IPS-18a (cell line): ENCODE results near the gene CRTC2.

ENCODE experiments used
- H3K27ac ChIP-seq: one replicate; pipeline ENCODE4 v1.5.1; 2013; ENCODE audit warnings: low read length
- H3K27me3 ChIP-seq: one replicate; pipeline ENCODE4 v1.6.1; 2013; ENCODE audit warnings: mild to moderate bottlenecking, low read length; ENCODE audit not compliant: control insufficient read depth, insufficient read depth
- H3K36me3 ChIP-seq: one replicate; pipeline ENCODE4 v1.6.1; 2013; ENCODE audit warnings: low read depth, low read length; ENCODE audit not compliant: control insufficient read depth
- H3K4me1 ChIP-seq: one replicate; pipeline ENCODE4 v1.6.1; 2013; ENCODE audit warnings: low read depth, low read length; ENCODE audit not compliant: control insufficient read depth
- H3K4me3 ChIP-seq: one replicate; pipeline ENCODE4 v1.5.1; 2013; ENCODE audit warnings: low read length
- H3K9ac ChIP-seq: one replicate; pipeline ENCODE4 v1.6.1; 2013; ENCODE audit warnings: mild to moderate bottlenecking, low read length, moderate library complexity
- H3K9me3 ChIP-seq: one replicate; pipeline ENCODE4 v1.6.1; 2013; ENCODE audit warnings: low read depth, low read length; ENCODE audit not compliant: control insufficient read depth

Gene CRTC2

GRCh38 chr1:153956997-153957715 lies 1.3 kb downstream of the CRTC2 start:
- Histone ChIP-seq H3K27ac (peak overlapping the region; percentile 19), H3K9me3 (no peaks in the 10 kb centered on the region), H3K4me3 (peak overlapping the region; percentile 90), H3K9ac (peak overlapping the region; percentile 71), H3K36me3 (peaks cover 26% of the 10 kb centered on the region), H3K27me3 (no peaks in the 10 kb centered on the region), H3K4me1 (peaks cover 19% of the 10 kb centered on the region)

- Histone ChIP-seq H3K4me1 (peaks cover 10% of the 10 kb centered on the region), H3K9me3 (no peaks in the 10 kb centered on the region), H3K27me3 (no peaks in the 10 kb centered on the region), H3K36me3 (peaks cover 23% of the 10 kb centered on the region), H3K4me3 (no peak overlapping the region), H3K9ac (no peak overlapping the region), H3K27ac (no peak overlapping the region)
Measured at GRCh38 chr1:153954826-153955225, 3.6 kb downstream of the CRTC2 start.

GRCh38 chr1:153953859-153954365 lies 4.5 kb downstream of the CRTC2 start:
- H3K27me3 ChIP-seq, result no peaks in the 10 kb centered on the region
- H3K4me3 ChIP-seq, result no peak overlapping the region
- H3K4me1 ChIP-seq, result peaks cover 10% of the 10 kb centered on the region
- H3K27ac ChIP-seq, result no peak overlapping the region
- no peak overlapping the region for H3K9ac ChIP-seq
- peaks cover 25% of the 10 kb centered on the region for H3K36me3 ChIP-seq
- H3K9me3 ChIP-seq, result no peaks in the 10 kb centered on the region

GRCh38 chr1:153951801-153952200 lies 6.6 kb downstream of the CRTC2 start:
- H3K27ac ChIP-seq, result no peak overlapping the region
- no peak overlapping the region for H3K4me3 ChIP-seq
- no peaks in the 10 kb centered on the region for H3K9me3 ChIP-seq
- no peaks in the 10 kb centered on the region for H3K27me3 ChIP-seq
- H3K36me3 ChIP-seq, result peaks cover 37% of the 10 kb centered on the region
- peaks cover 8% of the 10 kb centered on the region for H3K4me1 ChIP-seq
- H3K9ac ChIP-seq, result no peak overlapping the region

- Histone ChIP-seq H3K9ac (no peak overlapping the region), H3K4me1 (peaks cover 6% of the 10 kb centered on the region), H3K9me3 (no peaks in the 10 kb centered on the region), H3K4me3 (no peak overlapping the region), H3K27me3 (no peaks in the 10 kb centered on the region), H3K27ac (no peak overlapping the region), H3K36me3 (peaks cover 37% of the 10 kb centered on the region)
Measured at GRCh38 chr1:153951183-153951582, 7.2 kb downstream of the CRTC2 start.

- H3K9me3 ChIP-seq, result no peaks in the 10 kb centered on the region
- H3K9ac ChIP-seq, result peak within 1 kb of the TSS; percentile 57
- H3K4me1 ChIP-seq, result peaks cover 11% of the 10 kb centered on the region
- no peak within 1 kb of the TSS for H3K27ac ChIP-seq
- peaks cover 37% of the 10 kb centered on the region for H3K36me3 ChIP-seq
- H3K27me3 ChIP-seq, result no peaks in the 10 kb centered on the region
- H3K4me3 ChIP-seq, result peak within 1 kb of the TSS; percentile 66
Measured at GRCh38 chr1:153946622-153947241, 11.7 kb downstream of the CRTC2 start, which contains the start of gene DENND4B. TSS of gene DENND4B (minus strand) at chr1:153946718. CDS start at chr1:153944374, 2,344 bp downstream.

- Histone ChIP-seq H3K9ac (peak overlapping the region; percentile 57), H3K9me3 (no peaks in the 10 kb centered on the region), H3K27me3 (no peaks in the 10 kb centered on the region), H3K4me1 (peaks cover 11% of the 10 kb centered on the region), H3K27ac (no peak overlapping the region), H3K36me3 (peaks cover 38% of the 10 kb centered on the region), H3K4me3 (peak overlapping the region; percentile 66)
Measured at GRCh38 chr1:153945795-153946621, 12.4 kb downstream of the CRTC2 start.

GRCh38 chr1:153945131-153945794 lies 13.1 kb downstream of the CRTC2 start:
- Histone ChIP-seq H3K27me3 (no peaks in the 10 kb centered on the region), H3K4me1 (peaks cover 11% of the 10 kb centered on the region), H3K36me3 (peaks cover 37% of the 10 kb centered on the region), H3K9ac (peak overlapping the region; percentile 57), H3K4me3 (peak overlapping the region; percentile 66), H3K9me3 (no peaks in the 10 kb centered on the region), H3K27ac (no peak overlapping the region)

- Histone ChIP-seq H3K9ac (no peak overlapping the region), H3K4me3 (peak overlapping the region; percentile 66), H3K36me3 (peaks cover 37% of the 10 kb centered on the region), H3K27me3 (no peaks in the 10 kb centered on the region), H3K27ac (no peak overlapping the region), H3K9me3 (no peaks in the 10 kb centered on the region), H3K4me1 (peaks cover 11% of the 10 kb centered on the region)
Measured at GRCh38 chr1:153944827-153945117, 13.6 kb downstream of the CRTC2 start.

GRCh38 chr1:153944005-153944826 lies 14.2 kb downstream of the CRTC2 start:
- Histone ChIP-seq H3K36me3 (peaks cover 36% of the 10 kb centered on the region), H3K27ac (no peak overlapping the region), H3K4me1 (peaks cover 11% of the 10 kb centered on the region), H3K9ac (no peak overlapping the region), H3K27me3 (no peaks in the 10 kb centered on the region), H3K4me3 (no peak overlapping the region), H3K9me3 (no peaks in the 10 kb centered on the region)
